Eye (tissue), 1 donor: ENCODE results near the gene NAPA.

Experiments used
- DNase-seq: peaks from one replicate; pipeline ENCODE4 v3.0.0-alpha.2; 2015

The NAPA gene

DNA sequence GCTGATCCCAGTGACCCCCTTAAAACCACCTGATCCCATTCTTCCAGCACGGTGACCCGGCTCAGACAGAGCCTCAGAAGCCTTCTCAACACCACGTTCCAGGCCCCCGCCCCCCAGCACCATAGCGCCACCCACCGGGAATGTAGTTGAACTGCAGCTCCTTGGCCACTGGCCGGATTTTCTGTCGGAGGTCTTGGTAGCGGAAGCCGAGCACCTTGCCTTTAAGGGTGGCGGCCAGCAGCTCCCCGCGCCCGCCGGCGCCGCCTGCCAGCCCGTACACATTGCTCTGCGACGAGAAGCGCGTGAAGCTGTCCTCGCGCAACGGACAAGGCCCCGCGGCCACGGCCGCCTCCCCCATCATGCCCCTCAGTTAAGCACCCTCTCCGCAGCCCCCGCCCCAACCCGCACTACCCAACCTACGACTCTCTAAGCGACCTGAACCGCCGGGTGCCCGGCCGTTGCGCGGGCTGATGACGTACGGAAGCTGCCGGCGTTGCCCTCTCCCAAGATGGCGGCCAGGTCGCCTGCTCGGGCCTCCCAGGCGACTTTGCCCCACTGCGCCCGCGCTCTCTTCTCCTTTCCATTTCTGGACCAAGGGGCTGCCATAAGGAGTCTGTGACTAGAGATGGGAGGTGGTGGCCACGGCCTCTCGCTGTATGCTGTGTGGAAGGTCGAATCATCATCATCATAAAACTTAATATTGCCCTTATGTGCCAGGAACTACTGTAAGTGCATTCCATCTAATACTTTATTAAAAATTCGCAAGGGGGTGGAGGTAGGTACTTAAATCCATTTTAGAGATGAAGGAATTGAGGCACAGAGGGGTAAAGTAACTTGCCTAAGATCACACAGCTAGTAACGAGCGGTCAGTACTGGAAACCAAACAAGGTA lies 30.8 kb downstream of the NAPA start, which contains the start of gene KPTN:
KPTN (minus strand) TSS at position 420 of the 891 bp plus-strand sequence; CDS start at position 361, 59 bp downstream.
- peak; percentile 96 for DNase-seq

DNA sequence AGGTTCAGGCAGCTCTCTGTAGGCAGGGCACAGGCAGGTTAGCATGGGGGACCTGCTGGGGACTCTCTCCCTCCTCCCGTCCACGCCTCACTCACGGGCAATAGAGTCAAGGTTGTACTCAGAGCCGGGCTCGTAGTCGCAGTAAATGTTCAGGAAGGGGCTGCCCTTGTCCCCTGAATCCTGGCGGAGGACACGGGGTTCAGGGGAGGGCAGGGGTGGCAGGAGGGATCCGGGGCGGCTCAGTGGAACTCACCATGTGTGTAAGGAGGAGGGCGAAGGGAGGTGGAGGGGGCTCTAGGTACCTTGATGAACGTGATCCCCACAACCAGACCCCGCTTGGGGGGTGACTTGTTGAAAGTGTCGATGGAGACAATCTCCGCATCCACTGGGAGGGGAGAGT lies 31.7 kb downstream of the NAPA start:
- DNase-seq: no peak

DNA sequence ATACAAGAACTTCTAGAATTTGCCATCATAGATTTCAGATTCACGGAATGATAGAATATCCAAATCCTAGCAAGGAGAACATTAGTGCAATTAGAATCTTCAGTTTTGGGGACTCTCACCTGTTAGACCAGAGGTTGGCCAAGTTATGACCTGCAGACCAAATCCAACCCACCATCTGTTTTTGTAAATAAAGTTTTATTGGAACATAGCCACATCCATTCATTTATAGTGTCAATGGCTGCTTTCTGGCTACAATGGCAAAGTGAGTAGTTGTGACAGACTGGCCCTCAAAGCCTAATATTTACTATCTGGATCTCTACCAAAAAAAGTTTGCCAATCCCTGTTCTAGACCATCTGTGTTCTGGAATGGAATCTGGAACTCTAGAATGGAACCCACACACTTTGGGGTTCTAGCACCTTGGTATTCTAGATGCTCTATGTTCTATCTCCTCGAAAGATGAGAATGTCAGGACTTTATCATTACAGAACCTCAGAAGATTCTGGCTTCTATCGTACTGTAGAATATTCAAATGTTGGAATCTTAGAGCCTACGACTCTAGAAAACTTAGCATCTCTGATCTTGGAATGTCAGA lies 33.3 kb downstream of the NAPA start:
- DNase-seq: no peak

DNA sequence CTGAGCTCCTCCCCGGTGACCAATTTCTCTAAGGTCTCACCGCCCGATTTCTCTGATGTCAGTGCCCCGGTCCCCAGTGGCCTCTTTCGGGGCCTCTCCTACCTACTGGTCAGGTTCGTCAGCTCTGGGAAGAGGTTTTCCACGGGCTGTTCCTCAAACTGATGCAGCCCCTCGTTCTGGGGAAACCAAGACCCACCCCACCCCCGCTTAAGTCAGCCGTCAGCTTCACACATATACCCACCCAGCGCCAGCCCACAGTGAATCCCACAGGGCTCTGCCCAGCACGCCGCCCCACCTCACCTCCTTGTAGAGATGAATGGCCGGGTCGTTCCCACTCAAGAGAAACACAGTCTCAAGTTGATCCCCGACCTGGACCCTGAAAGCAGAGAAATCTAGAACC lies 34.2 kb downstream of the NAPA start:
- DNase-seq: no peak

DNA sequence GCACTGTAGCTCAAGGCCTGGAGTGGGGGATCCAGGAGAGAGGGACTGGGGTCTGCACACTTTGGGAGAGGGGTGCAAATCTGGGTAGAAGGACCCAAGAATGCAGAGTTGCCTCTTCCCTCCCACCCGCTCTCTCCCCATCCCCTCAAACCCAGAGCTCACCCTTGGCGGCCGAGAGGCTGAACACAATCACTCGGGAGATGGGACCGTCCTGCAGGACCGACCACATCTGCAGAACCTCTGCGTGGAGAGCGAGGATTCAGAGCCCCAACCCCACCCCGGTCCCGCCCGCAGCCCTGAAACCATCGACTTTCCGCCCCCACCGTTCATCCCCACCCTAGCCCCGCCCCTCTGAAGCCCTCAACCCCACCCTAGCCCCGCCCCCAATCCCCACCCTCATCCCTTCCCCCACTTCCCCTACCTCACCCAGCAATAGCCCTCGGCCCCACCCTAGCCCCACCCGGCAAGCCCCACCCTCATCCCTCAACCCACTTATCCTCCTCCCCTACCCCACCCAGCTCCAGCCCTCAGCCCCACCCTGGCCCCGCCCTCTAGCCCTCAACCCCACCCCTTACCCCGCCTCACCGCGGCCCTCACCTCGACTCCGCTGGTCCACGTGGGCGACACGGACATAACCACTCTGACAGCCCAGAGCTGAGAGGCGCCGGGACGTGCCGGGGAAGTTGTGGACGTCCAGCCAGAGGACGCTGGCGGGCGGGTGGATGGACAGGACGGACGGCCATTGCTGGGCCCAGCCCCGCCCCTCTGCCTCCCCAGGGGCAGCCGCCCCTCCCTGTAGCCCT lies 35.0 kb downstream of the NAPA start:
- DNase-seq: no peak

DNA sequence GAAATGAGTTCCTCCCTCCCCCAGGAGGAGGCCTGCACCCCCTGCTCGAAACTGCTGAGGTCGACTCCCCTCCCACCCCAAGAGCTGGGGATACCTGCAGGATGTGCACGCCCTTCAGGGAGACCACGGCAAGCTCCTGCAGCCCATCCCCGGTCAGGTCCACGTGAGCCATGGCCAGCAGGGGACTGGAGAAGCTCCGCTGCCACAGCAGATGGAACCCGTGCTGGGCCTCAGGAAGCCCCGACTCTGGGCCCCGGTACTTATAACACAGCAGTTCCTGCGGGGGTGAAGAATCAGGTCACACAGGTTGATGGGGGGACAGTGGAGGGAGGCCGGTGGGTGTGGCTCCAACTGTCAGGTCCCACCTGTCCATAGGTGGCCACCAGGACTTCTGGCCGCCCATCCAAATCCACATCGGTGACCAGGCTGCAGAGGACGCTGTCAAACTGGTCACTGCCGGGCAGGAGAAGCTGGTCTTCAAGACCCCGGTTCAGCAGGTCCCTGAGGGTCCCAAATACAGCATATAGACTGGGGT lies 38.4 kb downstream of the NAPA start:
- DNase-seq: no peak

DNA sequence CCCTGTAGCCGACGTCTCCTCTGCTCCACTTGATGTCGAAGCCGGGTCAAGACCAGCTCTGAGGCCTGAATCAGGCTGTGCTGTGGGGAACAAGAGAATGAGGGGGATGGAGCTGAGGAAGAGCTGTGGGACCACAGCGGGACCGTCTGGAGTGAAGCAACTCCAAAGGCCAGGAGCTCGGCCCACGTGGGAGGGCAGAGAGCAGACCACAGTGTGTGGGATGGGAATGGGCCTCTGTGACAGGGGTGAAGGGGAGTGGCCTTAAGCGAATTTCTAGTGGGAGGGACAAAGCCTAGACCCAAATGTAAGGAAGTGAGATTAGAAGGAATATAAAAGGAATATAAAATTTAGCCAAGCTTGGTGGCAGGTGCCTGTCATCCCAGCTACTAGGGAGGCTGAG lies 39.4 kb downstream of the NAPA start:
- DNase-seq: no peak

DNA sequence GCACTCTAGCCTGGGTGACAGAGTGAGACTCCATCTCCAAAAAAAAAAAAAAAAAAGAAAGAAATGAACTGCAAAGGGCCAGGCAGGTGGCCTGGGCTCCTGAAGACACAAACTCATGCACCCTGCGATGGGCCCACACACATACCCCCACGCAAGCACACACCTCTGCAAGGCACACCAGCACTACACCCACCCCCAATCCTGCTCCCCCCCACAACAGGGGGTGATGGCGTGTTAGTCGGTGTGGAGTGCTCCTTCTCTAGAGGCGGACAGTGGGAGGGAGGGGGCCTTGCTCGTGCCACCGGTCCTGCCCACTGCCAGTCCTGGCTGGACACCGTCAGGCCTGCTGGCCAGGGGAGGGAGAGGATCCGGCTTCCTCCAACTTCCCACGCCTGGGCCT lies 41.5 kb downstream of the NAPA start:
- no peak for DNase-seq

DNA sequence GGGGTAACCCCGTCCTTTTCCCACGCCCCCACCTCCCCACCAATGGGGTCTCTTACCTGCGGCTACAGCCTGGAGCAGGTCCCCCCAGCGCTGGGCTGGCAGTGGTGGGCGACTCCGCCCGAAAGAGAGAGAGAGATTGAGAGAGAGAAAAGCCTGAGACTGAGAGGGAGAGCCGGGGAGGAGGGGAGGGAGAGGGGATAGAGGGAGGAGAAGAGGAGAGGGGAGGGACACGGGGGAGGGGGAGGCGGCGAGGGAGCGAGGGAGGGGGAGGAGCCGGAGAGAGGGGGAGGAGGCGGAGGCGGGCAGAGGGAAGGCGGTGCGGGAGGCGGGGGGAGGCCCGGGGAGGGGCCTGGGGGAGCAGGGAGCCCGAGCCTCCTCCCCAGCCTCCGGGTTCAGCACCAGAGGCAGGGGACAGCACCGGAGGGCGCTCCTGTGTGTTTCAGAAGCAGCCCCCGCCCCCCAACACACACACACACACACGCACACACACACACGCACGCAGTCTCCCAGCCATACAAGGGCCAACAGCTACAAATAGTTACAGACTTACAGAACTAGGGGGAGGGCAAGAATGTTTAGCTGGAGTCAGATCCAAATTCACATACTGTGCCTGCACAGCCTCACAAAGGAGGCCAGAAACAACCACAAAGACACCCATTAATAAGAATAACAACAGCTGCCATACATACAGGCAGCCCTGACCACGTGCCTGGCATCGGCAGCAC lies 43.0 kb downstream of the NAPA start, which contains the start of gene SLC8A2:
SLC8A2 (minus strand) TSS at position 161 of the 725 bp plus-strand sequence. CDS start 5,490 bp downstream, outside the sequence.
- DNase-seq: peak; percentile 94

DNA sequence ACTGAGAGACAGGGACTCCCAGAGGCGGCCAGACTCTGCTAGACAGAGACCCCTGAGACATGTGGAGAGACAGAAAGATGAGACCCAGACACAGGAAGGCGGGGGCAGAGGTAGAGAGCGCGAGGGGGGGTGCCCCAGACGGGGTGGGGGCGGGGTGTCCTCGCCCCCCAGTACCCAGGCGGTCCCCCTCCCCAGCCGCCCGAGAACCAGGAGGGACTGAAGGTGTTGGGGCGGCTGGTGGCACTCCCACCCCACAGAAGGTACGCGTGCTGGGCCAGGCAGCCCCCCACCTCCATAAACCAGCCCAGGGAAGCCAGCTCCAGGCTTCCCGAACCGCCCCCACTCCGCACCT lies 43.5 kb downstream of the NAPA start:
- DNase-seq: no peak

DNA sequence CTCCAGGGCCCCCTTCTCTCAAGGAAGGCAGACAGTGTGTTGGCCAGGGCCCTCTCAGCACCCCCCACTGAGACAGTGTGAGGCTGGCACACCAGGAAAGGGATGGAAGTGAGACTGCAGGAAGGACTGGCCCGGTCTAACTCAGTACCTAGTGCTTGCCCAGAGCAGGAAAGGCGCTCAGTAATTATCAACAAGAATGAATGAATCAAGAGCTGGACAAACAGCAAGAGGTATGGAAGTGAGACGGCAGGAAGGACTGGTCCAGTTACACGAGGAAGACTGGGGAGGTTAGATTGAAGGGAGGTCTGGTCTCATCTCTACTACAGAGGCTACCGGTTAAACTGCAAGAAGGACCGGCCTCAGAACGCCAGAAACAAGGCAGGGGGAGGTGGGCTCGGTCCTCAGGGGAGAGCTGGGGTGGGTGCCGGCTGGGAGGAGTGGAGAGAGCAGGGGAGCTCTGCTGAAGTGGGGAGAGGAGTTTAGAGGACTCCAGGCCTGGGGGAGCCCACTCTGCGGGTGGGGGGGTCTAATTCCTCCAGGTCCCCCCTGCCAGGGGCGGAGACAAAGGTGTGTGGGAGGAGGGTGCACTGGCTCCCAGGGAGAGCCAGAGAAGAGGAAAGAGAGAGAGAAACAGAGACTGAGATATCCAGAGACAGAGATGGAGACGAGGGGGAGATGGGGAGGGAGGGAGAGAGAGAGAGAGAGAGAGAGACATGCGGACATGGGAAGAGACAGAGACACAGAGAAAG lies 44.2 kb downstream of the NAPA start:
- DNase-seq: no peak

DNA sequence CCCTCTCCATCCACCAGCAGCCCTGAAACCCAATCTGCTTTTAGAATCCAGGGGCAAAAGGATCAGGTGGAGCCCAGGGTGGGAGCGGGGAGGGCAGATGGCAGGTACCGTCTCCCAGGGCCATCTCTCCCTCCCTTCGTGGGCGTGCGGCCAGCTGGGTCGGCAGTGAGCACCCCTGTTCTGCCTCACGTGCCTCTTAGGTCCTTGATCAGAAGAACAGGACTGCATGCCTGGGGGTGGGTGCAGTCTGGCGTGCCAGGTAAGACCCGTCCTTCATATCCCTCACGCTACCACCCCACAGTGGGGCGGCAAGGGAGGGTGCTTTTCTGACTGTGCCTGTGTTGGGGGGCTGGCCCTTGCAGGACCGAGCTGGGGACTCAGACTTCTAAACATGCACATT lies 45.1 kb downstream of the NAPA start:
- no peak for DNase-seq

DNA sequence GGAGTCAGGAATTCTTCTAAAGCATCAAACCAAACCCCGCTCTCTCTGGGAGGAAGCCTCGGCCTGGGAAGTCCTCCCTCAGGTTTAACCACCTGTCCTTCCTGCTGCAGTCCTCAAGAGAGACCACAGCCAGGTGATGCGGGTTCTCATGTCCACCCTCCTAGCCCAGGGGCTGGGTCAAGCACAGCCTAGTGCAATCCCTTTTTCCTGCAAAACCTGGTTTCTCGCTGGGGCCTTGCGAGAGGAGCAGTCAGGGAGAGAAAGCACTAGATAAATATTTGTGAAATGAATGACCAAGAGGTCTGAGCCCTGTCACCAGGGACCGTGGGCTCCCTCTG lies 45.5 kb downstream of the NAPA start:
- no peak for DNase-seq

DNA sequence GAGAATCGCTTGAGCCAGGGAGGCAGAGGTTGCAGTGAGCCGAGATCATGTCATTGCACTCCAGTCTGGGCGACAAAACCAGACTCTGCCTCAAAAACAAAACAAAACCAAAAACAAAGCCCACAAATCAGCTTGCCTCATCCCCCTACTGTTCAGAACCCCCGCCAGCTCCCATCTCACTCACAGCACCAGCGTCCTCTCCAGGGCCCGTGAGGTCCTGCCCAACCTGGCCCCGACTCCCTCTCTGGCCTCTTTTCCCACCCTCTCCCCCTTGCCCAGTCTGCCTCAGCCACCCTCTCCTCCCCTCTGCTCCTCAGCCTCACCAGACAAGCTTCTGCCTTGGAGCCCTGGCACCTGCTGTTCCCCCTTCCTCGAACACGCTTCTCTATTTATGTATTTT lies 46.9 kb downstream of the NAPA start:
- no peak for DNase-seq

DNA sequence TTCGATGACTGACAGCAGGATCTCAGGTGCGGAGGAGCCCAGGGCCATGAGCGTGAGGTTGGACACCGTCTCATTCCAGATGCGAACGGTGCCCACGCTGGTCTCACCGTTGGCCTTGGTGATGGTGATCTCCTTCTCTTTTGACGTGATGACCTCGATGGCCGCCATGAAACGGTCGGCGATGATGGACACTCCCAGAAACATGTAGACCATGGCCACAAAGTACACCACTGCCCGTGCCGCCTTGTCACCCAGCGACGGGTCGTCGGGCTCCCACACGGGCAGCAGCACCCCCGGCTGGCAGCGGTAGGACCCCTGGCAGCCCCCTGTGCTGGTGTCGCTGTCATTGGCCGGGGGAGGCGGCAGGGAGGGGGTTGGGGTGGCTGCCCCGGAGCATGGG lies 48.9 kb downstream of the NAPA start:
- DNase-seq: no peak

DNA sequence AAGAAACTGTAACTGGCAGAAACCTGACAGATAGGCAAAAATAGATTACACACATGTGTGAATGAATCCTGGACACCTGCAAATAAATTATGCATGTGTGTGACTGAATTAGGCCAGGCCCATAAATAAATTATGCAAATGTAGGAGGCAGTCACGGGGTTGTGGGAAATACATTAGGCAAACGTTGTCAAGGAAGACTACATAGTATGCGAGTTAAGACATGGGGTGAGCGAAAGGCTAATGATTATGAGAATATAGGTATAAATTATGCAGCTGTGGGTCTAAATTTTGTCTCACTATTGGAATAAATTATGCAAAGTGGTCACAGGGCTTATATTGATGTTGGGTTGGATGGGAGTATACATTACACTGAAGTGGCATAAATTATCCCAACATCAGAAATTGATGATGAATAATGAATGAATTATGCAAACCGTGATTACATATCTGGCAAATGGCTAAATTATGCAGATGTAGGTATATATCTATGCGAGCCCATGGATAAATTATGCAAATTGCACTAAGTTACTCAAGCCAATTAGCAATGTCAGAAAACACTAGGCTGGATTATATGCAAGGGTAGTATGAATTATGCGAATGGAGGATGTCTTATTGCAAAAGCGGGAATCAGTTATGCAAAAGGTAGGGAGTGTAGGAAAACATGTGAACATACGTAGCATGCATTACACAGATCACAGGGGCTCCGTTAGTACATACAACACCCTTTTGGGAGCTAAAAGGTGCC lies 50.0 kb downstream of the NAPA start:
- no peak for DNase-seq

DNA sequence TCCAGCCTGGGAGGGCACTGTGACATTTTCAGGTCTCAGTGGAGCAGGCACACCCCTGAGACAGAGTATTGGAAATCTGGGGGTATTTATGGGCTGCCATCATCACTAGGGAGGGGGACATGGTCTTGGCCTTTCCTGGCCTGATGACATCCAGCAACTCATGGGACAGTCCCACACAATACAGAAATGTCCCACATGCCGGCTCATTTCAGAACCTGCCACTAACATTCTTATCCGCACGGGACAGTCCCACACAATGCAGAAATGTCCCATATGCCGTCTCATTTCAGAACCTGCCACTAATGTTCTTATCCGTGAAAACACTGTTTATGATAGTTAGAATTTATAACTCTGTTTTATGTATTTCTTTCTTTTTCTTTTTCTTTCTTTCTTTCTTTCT lies 53.0 kb downstream of the NAPA start:
- no peak for DNase-seq

DNA sequence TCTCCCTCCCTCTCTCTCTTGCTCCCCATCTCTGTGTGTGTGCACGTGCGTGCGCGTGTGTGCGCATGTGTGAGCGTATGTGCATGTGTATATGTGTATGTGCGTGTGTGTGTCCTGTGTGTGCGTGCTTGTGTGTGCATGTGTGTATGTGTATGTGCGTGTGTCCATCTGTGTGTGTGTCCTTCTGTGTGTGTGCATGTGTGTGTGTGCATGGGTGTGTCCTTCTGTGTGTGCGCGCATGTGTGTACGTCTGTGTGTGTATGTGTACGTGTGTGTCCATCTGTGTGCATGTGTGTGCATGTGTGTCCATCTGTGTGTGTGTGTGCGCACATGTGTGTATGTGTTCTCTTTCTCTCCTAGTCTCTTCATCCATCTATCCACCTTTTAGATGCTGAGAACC lies 55.4 kb downstream of the NAPA start:
- no peak for DNase-seq

DNA sequence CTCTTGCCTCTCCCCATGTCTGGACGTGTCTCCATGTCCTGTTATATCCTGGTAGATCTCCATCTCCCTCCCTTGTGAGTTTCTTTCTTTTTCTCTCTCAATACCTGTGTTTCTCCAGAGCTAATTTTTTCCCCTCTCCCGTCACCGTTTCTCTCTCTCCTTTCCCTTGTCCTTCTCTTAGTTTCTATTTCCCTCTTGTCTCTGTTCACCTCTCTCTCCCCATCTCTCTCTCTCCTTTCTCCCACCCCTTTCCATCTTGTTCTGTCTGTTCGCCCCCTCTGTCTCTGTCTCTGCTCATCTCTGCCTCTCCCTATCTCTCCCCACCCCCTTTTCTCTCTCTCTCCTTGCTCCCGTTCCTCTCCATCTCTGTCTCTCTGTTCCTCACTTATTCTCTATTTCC lies 56.2 kb downstream of the NAPA start:
- DNase-seq: no peak

DNA sequence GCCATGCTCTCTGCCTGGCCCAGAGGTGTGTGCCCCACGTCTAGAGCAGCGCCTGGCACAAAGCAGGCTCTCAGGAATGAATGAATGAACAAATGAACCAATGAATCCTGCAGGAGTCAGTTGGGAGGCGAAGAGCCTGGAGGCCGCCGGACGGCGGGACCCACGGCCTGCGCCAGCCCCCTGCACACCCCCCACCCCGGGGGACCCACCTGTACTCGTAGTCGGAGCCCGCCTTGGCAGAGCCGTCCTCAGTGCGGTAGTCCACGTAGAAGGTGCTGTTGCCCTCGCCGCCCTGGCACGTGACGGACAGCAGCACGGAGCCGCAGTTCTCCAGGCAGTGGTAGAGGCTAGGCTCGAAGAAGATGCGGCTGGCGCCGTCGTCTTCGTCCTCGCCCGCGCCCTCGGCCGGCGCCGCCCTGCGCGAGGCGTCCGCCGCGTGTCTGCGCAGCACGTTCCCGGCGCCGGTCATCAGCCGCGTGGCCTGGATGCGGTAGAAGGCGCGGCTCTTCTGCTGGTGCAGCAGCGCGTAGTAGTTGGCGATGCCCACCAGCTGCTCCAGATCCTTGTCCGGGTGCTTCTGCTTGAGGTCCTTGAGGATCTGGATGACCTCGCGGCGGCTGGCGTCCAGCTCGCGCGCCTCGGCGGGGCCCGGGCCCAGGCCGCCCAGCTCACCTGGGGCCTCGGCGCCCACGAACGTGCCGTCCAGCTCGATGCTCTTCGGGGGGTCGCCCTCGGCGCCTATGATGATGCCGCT lies 58.0 kb downstream of the NAPA start:
- DNase-seq: no peak

DNA sequence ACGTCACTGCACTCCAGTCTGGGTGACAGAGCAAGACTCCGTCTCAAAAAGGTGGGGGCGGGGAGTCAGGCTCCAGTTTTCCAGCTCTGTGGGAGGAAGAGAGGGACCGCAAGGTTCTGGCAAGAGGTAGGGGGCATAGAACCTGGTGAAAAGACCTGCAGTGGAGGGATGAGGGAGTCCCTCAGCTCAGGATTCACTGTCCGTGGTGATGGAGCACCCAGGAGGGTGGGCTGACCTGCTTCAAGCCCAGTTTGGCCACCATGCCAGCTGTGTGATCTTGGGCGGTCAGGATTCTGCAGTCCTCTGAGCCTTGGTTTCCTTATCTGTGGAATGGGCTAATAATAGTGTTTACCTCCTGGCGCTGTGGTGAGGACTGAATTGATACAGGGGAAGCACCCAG lies 64.4 kb downstream of the NAPA start:
- DNase-seq: no peak
